ENCODE results near the gene ADGRA1.

The ADGRA1 gene

GRCh38 chr10:133114726-133115452 lies 27.2 kb downstream of the ADGRA1 start:
- DNase-seq = no peak

GRCh38 chr10:133115453-133115842 lies 27.7 kb downstream of the ADGRA1 start:
- DNase-seq = no peak

- no peak for DNase-seq
Observed at GRCh38 chr10:133115976-133116375, 28.3 kb downstream of the ADGRA1 start.

- no peak for DNase-seq
Observed at GRCh38 chr10:133116455-133116854, 28.7 kb downstream of the ADGRA1 start.

- no peak for DNase-seq
Observed at GRCh38 chr10:133117036-133117687, 29.4 kb downstream of the ADGRA1 start.

- DNase-seq = no peak
Observed at GRCh38 chr10:133117688-133118071, 30.0 kb downstream of the ADGRA1 start.

GRCh38 chr10:133121479-133121878 lies 33.8 kb downstream of the ADGRA1 start:
- no peak for DNase-seq

GRCh38 chr10:133122171-133122935 lies 34.6 kb downstream of the ADGRA1 start:
- DNase-seq = no peak

GRCh38 chr10:133123050-133123745 lies 35.5 kb downstream of the ADGRA1 start:
- DNase-seq = no peak

GRCh38 chr10:133123746-133124356 lies 36.1 kb downstream of the ADGRA1 start:
- DNase-seq = no peak

GRCh38 chr10:133124357-133125211 lies 36.9 kb downstream of the ADGRA1 start:
- no peak for DNase-seq

GRCh38 chr10:133125901-133126300 lies 38.2 kb downstream of the ADGRA1 start:
- no peak for DNase-seq

- DNase-seq = no peak
Observed at GRCh38 chr10:133126431-133127290, 38.9 kb downstream of the ADGRA1 start.

- no peak for DNase-seq
Observed at GRCh38 chr10:133127291-133128125, 39.8 kb downstream of the ADGRA1 start.

- no peak for DNase-seq
Observed at GRCh38 chr10:133128126-133129070, 40.7 kb downstream of the ADGRA1 start.

GRCh38 chr10:133129071-133129858 lies 41.5 kb downstream of the ADGRA1 start:
- DNase-seq = no peak

GRCh38 chr10:133129859-133130495 lies 42.3 kb downstream of the ADGRA1 start:
- DNase-seq = no peak
